Fibroblast of skin of scalp (primary cell): ENCODE results near the gene ASB8. TPM values are rescaled to one million over a fixed set of nuclear protein-coding genes. Genes with fewer than 3 reads are reported as not detected.

ENCODE experiments used
- DNase-seq: peaks from one replicate; pipeline ENCODE4 v3.0.0-alpha.2; 2013
- polyA plus RNA-seq, 2 experiments: library from polyadenylated mRNA; unstranded; fragments of 120-200 nt; gene quantifications; one replicate each; pipeline ENCODE4 v1.2.1, GENCODE V29; 2013; ENCODE audit not compliant: insufficient read length in 2 of 2

ASB8 gene
- polyA plus RNA-seq (2013, experiment 1 of 2; ENCODE audit: insufficient read length), result 23.4 TPM
- 22.9 TPM for polyA plus RNA-seq (2013, experiment 2 of 2; ENCODE audit: insufficient read length)

- DNase-seq, result peak; percentile 98
Observed at GRCh38 chr12:48157018-48157888, at the start of gene ASB8. TSS of gene ASB8 (minus strand) at chr12:48157515. CDS start at chr12:48153496, 4,019 bp downstream.

DNA sequence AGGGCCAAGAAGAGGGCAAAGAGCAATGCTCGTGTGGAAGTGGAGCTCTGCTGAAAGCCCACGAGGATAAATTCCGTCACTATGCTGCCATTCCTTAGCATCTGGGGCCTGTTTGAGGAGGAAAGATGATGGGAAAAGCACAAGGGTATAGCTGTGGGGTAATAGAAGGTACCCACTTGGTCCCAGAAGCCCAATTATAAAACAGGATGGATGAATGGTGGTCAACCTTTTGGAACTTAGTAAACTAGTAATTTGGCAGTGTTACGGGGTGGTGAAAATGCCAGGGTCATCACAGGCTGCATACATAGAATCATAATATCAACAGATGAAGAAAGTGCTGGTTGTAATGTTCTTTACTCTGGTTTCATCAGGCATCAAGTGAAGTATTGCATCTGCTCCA is 45.9 kb upstream of the ASB8 start, which contains the start of gene OR10AD1:
OR10AD1 (minus strand) TSS at position 101 of the 400 bp plus-strand sequence; CDS start at position 101, 0 bp downstream.
- no peak for DNase-seq

DNA sequence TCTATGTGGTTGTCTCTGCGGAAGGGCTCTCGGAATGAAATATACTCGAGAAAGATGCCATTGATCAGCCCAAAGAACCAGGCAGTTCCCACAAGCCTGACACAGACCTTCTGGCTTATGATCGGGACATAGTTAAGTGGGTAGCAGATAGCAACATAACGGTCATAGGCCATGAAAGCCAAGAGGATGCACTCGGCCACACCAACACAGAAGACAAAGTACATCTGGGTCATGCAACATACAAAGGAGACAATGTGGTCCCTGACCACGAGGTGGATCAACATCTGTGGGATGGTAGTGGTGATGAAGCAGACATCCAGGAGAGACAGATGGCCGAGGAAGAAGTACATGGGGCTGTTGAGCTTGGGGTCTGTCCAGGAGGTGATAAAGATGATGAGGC is 45.5 kb upstream of the ASB8 start:
- DNase-seq, result no peak

DNA sequence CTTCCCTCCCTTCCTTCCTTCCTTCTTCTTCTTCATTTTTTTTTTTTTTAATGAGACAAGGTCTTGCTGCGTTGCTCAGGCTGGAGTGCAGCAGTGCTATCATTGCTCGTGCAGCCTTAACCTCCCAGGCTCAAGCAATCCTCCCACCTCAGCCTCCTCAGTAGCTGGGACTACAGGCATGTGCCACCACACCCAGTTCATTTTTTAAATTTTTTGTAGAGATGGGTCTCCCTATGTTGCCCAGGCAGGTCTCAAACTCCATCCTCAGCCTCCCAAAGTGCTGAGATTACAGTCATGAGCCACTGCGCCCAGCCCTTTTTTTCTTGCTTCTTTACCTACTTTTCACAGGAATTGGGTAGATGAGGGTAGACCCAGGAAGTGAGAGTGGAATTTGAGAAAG is 44.2 kb upstream of the ASB8 start:
- DNase-seq, result no peak

DNA sequence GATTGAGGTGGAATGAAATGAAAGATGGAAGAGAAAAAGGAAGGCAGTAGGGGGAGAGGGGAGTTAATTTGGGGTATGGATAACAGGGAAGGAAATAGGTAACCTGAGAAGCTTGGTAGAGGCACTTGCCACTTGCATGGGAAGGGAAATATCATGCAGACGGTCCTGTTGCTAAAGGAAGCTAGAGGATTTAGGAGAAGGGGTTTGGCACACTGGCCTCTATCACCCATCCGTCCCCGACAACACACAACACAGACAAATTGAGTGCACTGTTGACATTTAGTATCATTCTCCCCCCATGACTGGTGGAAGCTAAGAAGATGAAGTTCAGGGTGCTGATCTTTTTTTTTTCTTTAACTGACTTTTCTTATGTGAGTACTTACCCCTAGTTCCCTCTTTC is 43.8 kb upstream of the ASB8 start:
- DNase-seq, result no peak

- DNase-seq, result no peak
Observed at GRCh38 chr12:48199774-48200221, 42.5 kb upstream of the ASB8 start.

DNA sequence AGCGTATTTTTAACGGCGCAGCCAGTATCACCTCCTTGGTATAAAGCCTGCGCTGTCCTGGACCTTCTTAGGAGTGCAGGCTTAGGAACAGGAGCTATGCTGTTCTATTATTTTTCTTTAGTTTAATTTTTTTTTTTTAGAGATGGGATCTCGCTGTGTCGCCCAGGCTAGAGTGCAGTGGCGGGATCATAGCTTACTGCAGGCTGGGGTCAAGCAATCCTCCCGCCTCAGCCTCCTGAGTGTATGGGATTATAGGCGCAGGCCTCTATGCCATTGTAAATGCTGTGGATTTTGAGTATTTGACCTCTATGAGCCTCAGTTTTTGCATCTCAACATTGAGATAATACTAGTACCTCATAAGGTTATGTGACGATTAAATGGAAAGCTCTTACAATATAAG is 41.7 kb upstream of the ASB8 start:
- DNase-seq, result no peak

DNA sequence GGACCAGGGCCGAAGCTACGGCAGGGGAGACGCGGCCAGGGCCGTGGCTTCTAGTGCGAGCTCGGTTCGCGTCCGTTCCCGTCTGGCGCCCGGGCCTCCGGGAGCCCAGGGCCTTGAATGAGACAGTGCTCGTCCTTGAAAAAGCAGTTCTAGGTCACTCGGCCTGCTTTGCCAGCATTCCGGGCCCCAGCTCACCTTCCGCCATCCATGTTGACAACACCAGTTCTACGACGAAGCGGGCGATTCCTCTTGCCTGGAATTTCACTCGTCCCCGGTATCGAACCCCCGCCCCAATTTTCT is 41.3 kb upstream of the ASB8 start:
- DNase-seq, result no peak

- DNase-seq, result peak; percentile 94
Observed at GRCh38 chr12:48197971-48198671, 40.8 kb upstream of the ASB8 start.

GRCh38 chr12:48197549-48197970 is 40.2 kb upstream of the ASB8 start:
- no peak for DNase-seq

DNA sequence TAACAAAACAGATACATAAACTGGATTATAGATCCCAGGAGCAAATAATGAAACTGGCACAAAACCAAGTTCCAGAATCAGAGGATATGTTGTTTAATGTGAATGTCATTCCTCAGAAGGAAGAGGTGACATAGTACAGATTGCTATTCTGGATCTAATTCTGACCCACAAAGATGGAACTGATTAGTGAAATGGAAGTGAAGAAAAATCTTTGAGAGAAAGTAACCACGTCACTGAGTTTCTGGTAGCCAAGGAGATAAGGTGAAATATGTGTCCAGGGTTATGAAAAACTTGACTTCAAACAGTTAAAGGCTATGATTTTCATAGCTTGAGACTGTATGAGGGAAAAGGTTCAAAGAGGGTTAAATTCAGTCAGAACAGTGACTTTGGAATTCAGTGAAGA is 37.5 kb upstream of the ASB8 start:
- DNase-seq, result peak; percentile 56

GRCh38 chr12:48193623-48194022 is 36.3 kb upstream of the ASB8 start:
- DNase-seq, result no peak

DNA sequence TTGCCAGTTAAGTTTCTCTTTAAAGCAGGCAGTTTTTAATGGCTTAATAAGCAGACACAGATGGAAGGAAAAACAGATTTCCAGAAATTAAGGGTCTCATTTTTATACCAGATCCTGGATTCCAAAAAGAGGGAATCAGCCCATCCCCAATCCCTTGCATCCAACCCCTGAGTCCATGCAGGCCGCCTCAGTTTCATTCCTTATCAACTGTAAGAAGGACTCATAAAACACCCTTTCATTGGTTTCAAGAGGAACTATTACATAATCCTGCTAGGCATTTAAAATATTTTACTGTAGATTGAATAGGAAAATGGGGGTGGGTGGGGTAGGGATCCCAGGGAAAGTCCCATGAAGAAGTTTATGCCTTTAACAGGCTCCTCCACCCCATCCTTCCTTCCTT is 35.5 kb upstream of the ASB8 start:
- no peak for DNase-seq

- no peak for DNase-seq
Observed at GRCh38 chr12:48191096-48191495, 33.8 kb upstream of the ASB8 start.

DNA sequence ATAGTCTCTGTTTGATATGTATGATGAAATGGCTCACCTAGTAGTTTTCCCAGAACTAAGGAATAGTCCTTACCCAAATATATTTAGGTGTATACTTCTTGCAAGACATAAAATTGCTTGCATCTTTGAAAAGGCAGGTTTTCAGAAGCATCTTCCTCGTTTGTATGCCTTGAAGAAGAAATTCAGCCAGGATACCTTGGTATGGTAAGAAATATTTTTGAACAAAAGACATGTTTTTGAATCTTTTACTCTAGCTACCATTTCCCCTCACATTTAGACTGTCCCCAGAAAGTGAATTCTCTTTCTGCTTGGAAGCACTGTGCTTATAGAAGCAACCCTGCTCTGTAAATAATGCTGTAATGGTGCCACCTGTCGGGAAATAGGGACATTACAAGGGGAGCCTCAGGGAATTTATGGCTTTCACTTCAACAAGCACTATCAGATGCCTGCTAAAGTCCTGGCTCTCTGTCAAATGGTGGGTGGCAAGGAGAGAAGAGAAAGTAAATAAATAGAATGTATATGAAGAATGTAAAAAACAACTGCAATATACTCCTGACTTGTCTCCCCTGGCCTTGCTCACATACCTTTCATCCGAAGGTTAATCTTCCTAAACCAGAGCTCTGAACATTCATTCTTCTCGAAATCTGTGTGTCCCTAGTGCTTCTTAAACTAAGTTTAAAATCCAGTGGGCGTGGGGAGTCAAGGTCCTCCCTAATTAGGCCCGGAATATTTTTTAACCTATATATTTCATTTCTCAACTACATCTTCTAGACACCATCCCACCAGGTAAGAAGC is 32.2 kb upstream of the ASB8 start:
- peak; percentile 69 for DNase-seq

DNA sequence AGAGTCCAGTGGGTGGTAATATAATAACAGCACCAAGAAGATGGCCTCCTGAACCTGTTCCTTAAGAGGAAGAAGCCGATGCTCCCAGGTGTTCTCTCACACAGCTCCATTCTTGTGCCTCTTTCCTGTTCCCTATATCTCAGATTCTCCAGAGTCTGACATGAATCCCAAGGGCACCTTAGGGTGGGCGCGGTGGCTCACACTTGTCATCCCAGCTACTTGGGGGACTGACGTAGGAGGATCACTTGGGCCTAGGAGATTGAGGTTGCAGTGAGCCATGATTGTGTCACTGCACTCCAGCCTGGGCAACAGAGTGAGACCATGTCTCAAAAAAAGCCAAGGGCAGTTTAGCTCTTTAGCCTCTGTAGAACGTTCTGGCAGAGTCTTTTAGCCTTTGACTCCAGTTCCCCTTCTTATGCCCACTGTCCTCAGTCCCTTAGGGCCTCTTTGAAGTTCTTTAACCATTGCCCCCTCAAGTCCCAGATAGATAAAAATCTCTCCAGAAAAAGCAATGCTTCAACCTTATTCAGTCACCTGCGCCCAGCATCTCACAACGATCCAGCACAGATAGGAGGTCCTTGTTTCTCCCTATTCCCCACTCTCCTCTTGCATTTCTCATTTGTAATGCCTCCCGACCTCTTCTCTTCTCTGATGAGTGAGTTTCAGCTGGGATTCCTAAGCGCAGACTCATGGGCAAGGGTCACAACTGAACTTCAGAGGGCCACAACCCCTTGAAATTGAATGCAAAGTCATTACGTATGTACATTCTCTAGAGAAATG is 30.8 kb upstream of the ASB8 start:
- no peak for DNase-seq

DNA sequence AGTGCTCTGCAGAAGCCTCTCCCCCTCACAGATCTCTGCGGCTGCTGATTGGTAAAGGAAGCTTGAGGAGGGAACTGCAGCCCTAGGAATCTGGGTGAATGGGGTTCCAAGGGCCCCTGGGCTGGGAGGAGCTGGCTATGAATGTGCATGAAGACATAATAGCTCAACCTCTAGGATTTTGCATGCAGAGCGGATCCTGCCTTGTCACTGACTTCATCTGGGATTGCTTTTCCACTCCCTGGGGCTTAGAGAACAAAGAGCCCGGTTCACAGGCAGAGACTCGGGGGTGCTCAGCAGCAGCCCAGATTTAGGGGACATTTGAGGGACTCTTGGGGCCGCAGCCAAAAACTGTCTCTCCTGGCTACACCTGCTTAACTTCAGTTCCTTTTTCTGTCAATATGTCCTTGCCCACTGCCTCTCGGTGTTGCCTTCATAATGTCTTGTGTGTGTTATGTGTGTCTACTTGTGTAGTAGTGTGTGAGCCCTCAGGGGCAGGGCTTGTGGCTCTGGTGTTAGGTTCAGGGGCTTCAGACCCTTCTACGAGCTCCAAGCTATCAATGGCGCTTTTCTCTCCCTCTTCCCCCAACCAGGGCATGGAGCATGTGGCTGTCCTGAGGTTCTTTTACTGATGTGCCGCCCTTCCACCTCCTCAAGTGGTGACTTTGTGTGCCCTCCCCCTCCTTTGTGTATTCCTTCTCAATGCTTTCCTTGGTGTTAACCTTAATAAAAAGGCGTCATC is 28.0 kb upstream of the ASB8 start:
- DNase-seq, result peak; percentile 21

- DNase-seq, result no peak
Observed at GRCh38 chr12:48184549-48184922, 27.2 kb upstream of the ASB8 start.

- DNase-seq, result no peak
Observed at GRCh38 chr12:48183876-48184548, 26.7 kb upstream of the ASB8 start.

GRCh38 chr12:48183091-48183875 is 26.0 kb upstream of the ASB8 start, which contains the start of gene CCDC184:
TSS of gene CCDC184 (plus strand) at chr12:48183644. CDS start at chr12:48184123, 479 bp downstream.
- peak; percentile 86 for DNase-seq
